Endothelial cell of umbilical vein (primary cell): ENCODE measurements around the gene GNB5. TPM values are rescaled to one million over a fixed set of nuclear protein-coding genes. Genes with fewer than 3 reads are reported as not detected.

Experiments
- BruUV-seq: library from RNA; stranded (reverse); fragments of 400-500 nt; replicated peaks from 2 replicates; lab custom pipeline; 2021; lab: Mats Ljungman, UMichigan
- CTCF ChIA-PET: fragments of 300-600, 350-600 bp; sonication (Branson Sonifier 250); formaldehyde crosslinking; loops from one replicate; lab custom pipeline; 2021; ENCODE audit warnings: antibody characterized with exemption, inconsistent platforms; lab: Charles Lee
- POLR2A ChIA-PET: fragments of 300-600, 350-600 bp; sonication (Branson Sonifier 250); formaldehyde crosslinking; loops from one replicate; lab custom pipeline; 2021; ENCODE audit warnings: antibody characterized with exemption, inconsistent platforms; lab: Charles Lee
- DNase-seq: peaks from one replicate; pipeline ENCODE4 v3.0.0-alpha.2; 2011; ENCODE audit warnings: low read depth, low spot score
- FAIRE-seq: peaks from 2 replicates; lab custom pipeline; 2011; peaks lifted over from hg19 to GRCh38; lab: Jason Lieb, UNC
- H2AFZ ChIP-seq: 2 replicates; pipeline ENCODE4 v1.6.0; 2012; ENCODE audit warnings: low read depth, low read length, control low read depth, inconsistent platforms
- H3K27ac ChIP-seq: 2 replicates; pipeline ENCODE4 v1.5.1; 2011; ENCODE audit warnings: low read depth, mild to moderate bottlenecking, control low read depth, low read length, moderate library complexity; ENCODE audit not compliant: insufficient read depth
- H3K27me3 ChIP-seq, 2 experiments: 2 replicates each; pipeline versions ENCODE4 v1.6.0 to v1.6.1; 2011; ENCODE audit warnings: low read length in 2 of 2, mixed read lengths in 1 of 2; ENCODE audit not compliant: control insufficient read depth in 2 of 2, insufficient read depth in 2 of 2
- H3K36me3 ChIP-seq, 2 experiments: 2 replicates in 1 of 2; 3 replicates in 1 of 2; pipeline ENCODE4 v1.5.1; 2011; ENCODE audit warnings: low read length in 2 of 2, mild to moderate bottlenecking in 1 of 2, moderate library complexity in 1 of 2; ENCODE audit not compliant: control insufficient read depth in 2 of 2, insufficient read depth in 2 of 2; ENCODE audit errors: extremely low read depth in 1 of 2
- H3K4me1 ChIP-seq: 3 replicates; pipeline ENCODE4 v1.5.1; 2011; ENCODE audit warnings: mild to moderate bottlenecking, low read length; ENCODE audit not compliant: control insufficient read depth, insufficient read depth; ENCODE audit errors: extremely low read depth
- H3K4me2 ChIP-seq: 2 replicates; pipeline ENCODE4 v1.6.1; 2011; ENCODE audit warnings: low read length, control low read depth, mixed read lengths; ENCODE audit not compliant: insufficient read depth
- H3K4me3 ChIP-seq, 3 experiments: fragments of 200-600 bp in 1 of 3; sonication (generic), shearing (Covaris generic) in 1 of 3; replicated peaks in 1 of 3; 2 replicates each; pipeline ENCODE4 v1.5.1; 2011 to 2016; ENCODE audit warnings: control low read depth in 3 of 3, low read length in 3 of 3, mild to moderate bottlenecking in 2 of 3, inconsistent platforms in 1 of 3, low read depth in 1 of 3, moderate library complexity in 1 of 3; ENCODE audit not compliant: insufficient read depth in 1 of 3
- H3K79me2 ChIP-seq: 2 replicates; pipeline ENCODE4 v1.6.0; 2012; ENCODE audit warnings: low read length, inconsistent platforms; ENCODE audit not compliant: control insufficient read depth, insufficient read depth
- H3K9ac ChIP-seq: replicated peaks from 2 replicates; pipeline ENCODE3; 2011; ENCODE audit warnings: low read length, control low read depth; ENCODE audit not compliant: insufficient read depth; ENCODE audit errors: extremely low read depth
- H3K9me1 ChIP-seq: replicated peaks from 3 replicates; pipeline ENCODE4 v1.6.0; 2011; ENCODE audit warnings: mild to moderate bottlenecking, low read length; ENCODE audit not compliant: control insufficient read depth, insufficient read depth; ENCODE audit errors: extremely low read depth
- H3K9me3 ChIP-seq: replicated peaks from 2 replicates; pipeline ENCODE4 v1.5.1; 2012; ENCODE audit warnings: low read length, inconsistent platforms; ENCODE audit not compliant: control insufficient read depth, insufficient read depth
- H4K20me1 ChIP-seq: replicated peaks from 2 replicates; pipeline ENCODE3; 2011; ENCODE audit warnings: mild to moderate bottlenecking, low read length; ENCODE audit not compliant: control insufficient read depth, insufficient read depth; ENCODE audit errors: extremely low read depth
- CTCF ChIP-seq, 2 donors: IDR thresholded peaks; 1 replicate in 1 of 2; 2 replicates in 1 of 2; pipeline ENCODE4 v1.5.1; 2011; ENCODE audit warnings: low read length in 2 of 2, mild to moderate bottlenecking in 2 of 2, moderate library complexity in 2 of 2, control low read depth in 1 of 2, inconsistent platforms in 1 of 2, low read depth in 1 of 2; ENCODE audit not compliant: insufficient read depth in 1 of 2; ENCODE audit errors: extremely low read depth in 1 of 2
- EZH2 ChIP-seq: IDR thresholded peaks from 2 replicates; pipeline ENCODE4 v1.6.1; 2012; ENCODE audit warnings: borderline replicate concordance, low read depth, mild to moderate bottlenecking, moderate library complexity, low read length, inconsistent platforms; ENCODE audit not compliant: severe bottlenecking
- GATA2 ChIP-seq: IDR thresholded peaks from 2 replicates; pipeline ENCODE4 v1.7.0; 2011; ENCODE audit warnings: low read depth, mild to moderate bottlenecking, moderate library complexity, mixed read lengths, low read length; ENCODE audit not compliant: insufficient read length, insufficient read depth
- JUN ChIP-seq: IDR thresholded peaks from 2 replicates; pipeline ENCODE4 v1.6.1; 2011; ENCODE audit warnings: borderline replicate concordance, low read depth; ENCODE audit not compliant: insufficient read length, insufficient read depth
- POLR2AphosphoS5 ChIP-seq: IDR thresholded peaks from 2 replicates; pipeline ENCODE4 v1.6.1; 2012; ENCODE audit warnings: low read depth, mild to moderate bottlenecking, control low read depth, low read length, moderate library complexity; ENCODE audit not compliant: insufficient read depth
- dilution Hi-C: fragments of 300-500 bp; cut with MboI; formaldehyde crosslinking; loops from one replicate; pipeline ENCODE4 v1.15.0; 2019; ENCODE audit warnings: low sequenced_read_pairs; ENCODE audit not compliant: extremely low pct_ligation_motif_present
- intact Hi-C: fragments of 100-400 bp; cut with micrococcal nuclease; formaldehyde crosslinking; loops from one replicate; pipeline ENCODE4 v1.10.0; 2022
- polyA plus RNA-seq, 4 experiments: library from polyadenylated mRNA; depleted of rRNA in 3 of 4; stranded (reverse) in 3 of 4; unstranded in 1 of 4; fragments of >200 nt; gene quantifications; 2 replicates each; pipeline versions ENCODE4 v1.2.1 to v1.2.3, GENCODE V29; 2011 to 2012; ENCODE audit warnings: missing spikeins in 1 of 4
- total RNA-seq: library from RNA; stranded (reverse); gene quantifications from 2 replicates; pipeline ENCODE4 v1.2.3, GENCODE V29; 2021
- TF ChIP-seq, protein P1 (sequence below): IDR thresholded peaks from 2 replicates; pipeline ENCODE4 v1.6.1; 2011; ENCODE audit not compliant: insufficient read depth, insufficient read length

GNB5 gene
- total and polyA plus RNA-seq, 2 donors (not counting 3 experiments of a cell fraction or from before 2014, with no cell fraction given) = 15.6 to 16.8 TPM

DNA sequence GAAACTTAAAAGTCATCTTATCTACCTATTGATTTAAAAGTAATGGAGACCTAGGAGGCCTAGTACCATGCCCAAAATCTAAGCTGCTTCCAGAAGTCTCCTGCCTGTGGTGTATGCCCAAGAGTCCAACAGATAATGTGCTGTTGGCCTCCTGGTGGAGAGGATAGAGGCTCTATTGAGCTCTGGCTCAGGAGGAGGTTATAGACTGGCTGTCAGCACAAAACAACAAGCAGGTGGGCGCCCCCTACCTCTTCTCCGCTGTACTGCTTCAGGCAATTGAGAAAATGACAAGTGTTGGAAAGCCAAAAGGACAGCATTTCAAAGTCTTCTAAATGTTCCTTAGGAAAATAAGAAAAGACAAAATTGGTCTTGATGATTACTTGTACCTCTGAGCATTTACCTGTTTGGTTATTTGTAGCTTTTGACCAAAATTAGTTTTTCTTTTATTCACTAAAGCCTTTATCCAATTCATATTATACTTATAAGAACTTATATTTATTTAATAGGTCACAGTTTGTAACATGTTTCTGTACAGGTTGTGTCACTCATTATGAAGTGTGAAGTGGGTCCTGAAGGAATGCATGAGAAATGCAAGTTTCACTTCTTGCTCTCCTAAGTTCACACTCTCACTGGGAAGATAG, 17.2 kb upstream of the GNB5 start:
- peak; percentile 84 for FAIRE-seq
- peak overlapping the region; percentile 58 for H2AFZ ChIP-seq

More for the DNA sequence above, 17.2 kb upstream of the GNB5 start:
- peak; percentile 73 for DNase-seq
- Histone ChIP-seq H3K27me3 (no peaks in the 10 kb centered on the region), H3K27ac (no peak overlapping the region), H3K36me3 (peaks cover 0 to 17% of the 10 kb centered on the region in 2 experiments), H3K9me3 (no peaks in the 10 kb centered on the region), H4K20me1 (no peaks in the 10 kb centered on the region), H3K9me1 (no peaks in the 10 kb centered on the region), H3K79me2 (no peaks in the 10 kb centered on the region), H3K4me2 (peak overlapping the region; percentile 18), H3K4me3 (no peak overlapping the region), H3K4me1 (peaks cover 17% of the 10 kb centered on the region), H3K9ac (no peak overlapping the region)
- TF ChIP-seq POLR2AphosphoS5 (no peak), GATA2 (no peak), EZH2 (no peak), JUN (no peak), CTCF (IDR thresholded peaks at IDR 0.05; ENCODE audit: extremely low read depth in 1 of 2, insufficient read depth in 1 of 2, low read depth in 1 of 2, low read length in 2 of 2) (peak; percentile 71 to 86)
- TF ChIP-seq, protein P1, sequence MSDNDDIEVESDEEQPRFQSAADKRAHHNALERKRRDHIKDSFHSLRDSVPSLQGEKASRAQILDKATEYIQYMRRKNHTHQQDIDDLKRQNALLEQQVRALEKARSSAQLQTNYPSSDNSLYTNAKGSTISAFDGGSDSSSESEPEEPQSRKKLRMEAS = no peak
- no TSS peak for BruUV-seq
- dilution Hi-C loops (no loop called here), intact Hi-C loops (loop anchor here (1.0 to 2.0 kb wide), 4 partner anchors 25 to 226 kb away; no protein-coding TSS in a partner anchor)
- CTCF ChIA-PET = interaction anchor here (0.5 to 4.2 kb wide), 43 partner anchors 9 to 426 kb away, joined by 3 to 39 read pairs (median 4); partner anchors contain the start of gene LEO1
- POLR2A ChIA-PET = no interaction called here
